Motor neuron (in vitro differentiated cells): Measurements from ENCODE around the gene TAF4B. TPM values are rescaled to one million over a fixed set of nuclear protein-coding genes. Genes with fewer than 3 reads are reported as not detected.
"Not testable (repeated sequence)": the region's sequence is repeated elsewhere in the genome, so short reads cannot be mapped to it uniquely, and the experiment has no call there.

Experiments
- ATAC-seq, 8 experiments: fragments of 200-7000 bp; cut with Tn5 transposase; replicated peaks in 6 of 8; 2 replicates each; pipeline ENCODE4 v1.8.0; 2021; ENCODE audit warnings: mild to moderate bottlenecking in 8 of 8, moderate library complexity in 8 of 8
- H3K27ac ChIP-seq, 2 donors: fragments of 250-450 bp; sonication (Bioruptor Pico); 2 replicates each; pipeline ENCODE4 v1.9.0; 2021; ENCODE audit warnings: antibody characterized with exemption in 2 of 2, mild to moderate bottlenecking in 2 of 2, moderate library complexity in 1 of 2
- H3K4me1 ChIP-seq, 2 donors: fragments of 250-450 bp; sonication (Bioruptor Pico); replicated peaks in 1 of 2; 2 replicates each; pipeline ENCODE4 v1.6.1; 2021; ENCODE audit warnings: antibody characterized with exemption in 2 of 2, mild to moderate bottlenecking in 2 of 2, moderate library complexity in 1 of 2
- H3K4me3 ChIP-seq, 5 donors: fragments of 250-450 bp; sonication (Bioruptor Pico); 2 replicates each; pipeline ENCODE4 v1.9.0; 2021; ENCODE audit warnings: antibody characterized with exemption in 5 of 5, mild to moderate bottlenecking in 5 of 5, moderate library complexity in 4 of 5
- WGBS, 10 experiments: fragments of 450-650 bp; shearing (Covaris generic); methylation state at CpG; one replicate each; pipeline ENCODE4 v1.0.0; 2022; 5-methylcytosine and 5-hydroxymethylcytosine counted together
- in situ Hi-C, 9 experiments: fragments of 400-800 bp; cut with MboI; loops; one replicate each; pipeline ENCODE4 v1.15.0; 2021; ENCODE audit warnings: low sequenced_read_pairs in 9 of 9, low pct_unique_long_range_greater_than_20kb in 2 of 9; ENCODE audit not compliant: unreplicated experiment in 9 of 9
- total RNA-seq, 8 experiments: library from RNA; unstranded; fragments of 300-600 nt; gene quantifications; 2 replicates each; pipeline versions ENCODE4 v1.2.3 to v1.2.4, GENCODE V29; 2022

TAF4B gene
- total RNA-seq, 8 experiments from 2014 or later: 2.0 to 12.3 (median 3.3) TPM

DNA sequence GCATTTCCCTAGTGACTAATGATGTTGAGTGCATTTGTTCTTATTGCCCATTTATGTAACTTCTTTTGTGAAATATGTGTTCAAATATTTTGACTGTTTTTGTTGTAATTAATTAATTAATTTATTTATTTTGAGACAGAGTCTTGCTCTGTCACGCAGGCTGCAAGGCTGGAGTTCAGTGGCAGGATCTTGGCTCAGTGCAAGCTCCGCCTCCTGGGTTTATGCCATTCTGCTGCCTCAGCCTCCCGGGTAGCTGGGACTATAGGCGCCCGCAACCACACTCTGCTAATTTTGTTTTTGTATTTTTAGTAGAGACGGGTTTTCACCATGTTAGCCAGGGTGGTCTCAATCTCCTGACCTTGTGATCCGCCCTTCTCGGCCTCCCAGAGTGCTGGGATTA lies 71.9 kb downstream of the TAF4B start:
- in situ Hi-C loops: no loop called here
- Histone ChIP-seq H3K27ac (no peak overlapping the region), H3K4me3 (no peak overlapping the region), H3K4me1 (peaks cover 0 to 7% of the 10 kb centered on the region in 2 donors)
- no peak for ATAC-seq
- 83 to 100% (median 98%) methylated on average over 1 to 6 of the region's 8 CpGs; no CpG with 5 or more reads in 4 of the 10 experiments for WGBS, 10 experiments

DNA sequence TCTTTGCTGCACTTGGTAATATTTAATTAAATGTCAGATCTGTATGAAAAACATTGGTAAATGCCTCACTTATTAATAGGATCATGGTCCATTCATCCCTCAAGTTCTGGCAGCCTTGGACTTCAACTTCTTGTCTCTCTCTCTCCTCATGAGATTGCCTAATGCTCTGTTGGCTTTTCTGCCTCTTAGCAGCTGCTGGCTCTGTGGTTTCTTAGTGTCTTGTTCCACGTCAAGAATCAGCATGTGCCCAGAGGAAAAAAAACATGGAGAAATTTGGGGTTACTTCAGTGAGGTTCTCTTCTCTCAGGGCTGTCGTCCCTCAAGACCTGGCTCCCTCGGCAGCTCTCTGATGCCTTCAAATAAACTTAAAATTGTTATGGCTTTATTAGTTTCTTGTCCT lies 75.4 kb downstream of the TAF4B start:
- Histone ChIP-seq H3K27ac (no peak overlapping the region), H3K4me1 (no peaks in the 10 kb centered on the region), H3K4me3 (no peak overlapping the region)
- no peak for ATAC-seq
- in situ Hi-C loops: loop anchor here in 2 of 9 experiments (25.0 kb wide), 1 partner anchor 336 kb away; no protein-coding TSS in a partner anchor
- 50 to 94% (median 67%) methylated on average over 1 to 3 of the region's 3 CpGs; no CpG with 5 or more reads in 1 of the 10 experiments for WGBS, 10 experiments

DNA sequence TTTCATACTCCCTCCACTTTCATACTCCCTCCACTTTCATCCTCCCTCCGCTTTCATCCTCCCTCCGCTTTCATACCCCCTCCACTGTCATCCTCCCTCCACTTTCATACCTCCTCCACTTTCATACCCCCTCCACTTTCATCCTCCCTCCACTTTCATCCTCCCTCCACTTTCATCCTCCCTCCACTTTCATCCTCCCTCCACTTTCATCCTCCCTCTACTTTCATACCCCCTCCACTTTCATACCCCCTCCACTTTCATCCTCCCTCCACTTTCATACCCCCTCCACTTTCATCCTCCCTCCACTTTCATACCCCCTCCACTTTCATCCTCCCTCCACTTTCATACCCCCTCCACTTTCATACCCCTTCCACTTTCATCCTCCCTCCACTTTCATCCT lies 77.0 kb downstream of the TAF4B start:
- H3K27ac ChIP-seq, H3K4me3 ChIP-seq, H3K4me1 ChIP-seq, ATAC-seq: not testable (repeated sequence)
- in situ Hi-C loops: loop anchor here in 2 of 9 experiments (25.0 kb wide), 1 partner anchor 334 kb away; no protein-coding TSS in a partner anchor
- WGBS, 10 experiments: 93% methylated on average over 2 of the region's 2 CpGs; no CpG with 5 or more reads in 9 of the 10 experiments

DNA sequence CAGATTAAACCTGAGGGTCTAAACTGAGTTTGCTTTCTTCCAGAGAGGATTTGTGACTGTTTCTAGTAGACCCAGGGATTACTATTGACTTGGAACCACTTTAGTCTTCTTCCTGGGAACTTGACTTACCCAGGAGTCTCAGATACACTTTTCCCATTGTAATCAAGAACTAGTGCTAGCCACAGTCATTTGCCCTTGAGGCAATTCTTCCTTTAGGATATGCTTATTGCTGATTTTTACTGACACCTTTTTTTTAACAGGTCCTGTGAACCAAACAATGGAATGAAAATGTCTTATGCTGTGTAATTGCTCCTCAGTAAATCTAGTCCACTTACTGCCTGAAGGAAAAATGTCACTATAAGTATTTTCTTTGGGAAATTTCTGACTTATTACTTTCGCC lies 78.3 kb downstream of the TAF4B start:
- H3K4me1 ChIP-seq: no peaks in the 10 kb centered on the region
- H3K27ac ChIP-seq: no peak overlapping the region
- no peak for ATAC-seq
- WGBS, 10 experiments: 75 to 100% (median 100%) methylated on average over 1 of the region's 1 CpG; no CpG with 5 or more reads in 1 of the 10 experiments
- H3K4me3 ChIP-seq: no peak overlapping the region
- in situ Hi-C loops: loop anchor here in 2 of 9 experiments (25.0 kb wide), 1 partner anchor 333 kb away; no protein-coding TSS in a partner anchor

DNA sequence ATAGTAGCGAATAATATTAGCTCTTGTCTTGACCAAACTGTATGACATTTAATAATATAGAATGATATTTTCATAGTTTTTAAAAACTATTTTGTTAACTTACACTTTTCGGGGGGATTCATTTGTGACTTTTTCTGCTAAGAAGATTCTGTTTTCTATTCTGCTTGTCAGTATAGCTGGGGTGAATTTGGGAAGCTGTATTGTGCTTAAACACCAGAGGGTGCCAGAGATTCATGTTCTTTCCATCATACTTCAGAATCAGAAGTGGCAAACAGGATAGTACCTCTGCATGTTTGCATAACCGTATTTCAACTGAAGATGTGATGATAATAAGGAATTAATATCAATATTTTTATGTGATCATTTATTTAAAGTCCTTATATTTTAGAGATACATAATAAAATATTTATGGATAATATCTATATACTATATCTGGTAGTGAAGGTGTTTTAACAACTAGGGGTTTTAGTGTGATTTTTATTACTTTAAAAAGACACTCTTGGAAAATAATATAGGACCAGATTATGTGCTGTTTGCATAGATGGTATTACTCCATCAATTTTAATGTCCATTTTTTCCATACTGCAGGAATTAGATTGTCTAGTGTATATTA lies 81.0 kb downstream of the TAF4B start:
- 24 to 64% (median 38%) methylated on average over 2 to 3 of the region's 3 CpGs; no CpG with 5 or more reads in 2 of the 10 experiments for WGBS, 10 experiments
- in situ Hi-C loops: loop anchor here in 2 of 9 experiments (25.0 kb wide), 1 partner anchor 330 kb away; no protein-coding TSS in a partner anchor
- Histone ChIP-seq H3K27ac (no peak overlapping the region), H3K4me3 (no peak overlapping the region), H3K4me1 (peaks cover 2 to 3% of the 10 kb centered on the region in 2 donors)
- ATAC-seq: peak in 5 of 8 experiments; percentile 41 to 77 (median 64)

DNA sequence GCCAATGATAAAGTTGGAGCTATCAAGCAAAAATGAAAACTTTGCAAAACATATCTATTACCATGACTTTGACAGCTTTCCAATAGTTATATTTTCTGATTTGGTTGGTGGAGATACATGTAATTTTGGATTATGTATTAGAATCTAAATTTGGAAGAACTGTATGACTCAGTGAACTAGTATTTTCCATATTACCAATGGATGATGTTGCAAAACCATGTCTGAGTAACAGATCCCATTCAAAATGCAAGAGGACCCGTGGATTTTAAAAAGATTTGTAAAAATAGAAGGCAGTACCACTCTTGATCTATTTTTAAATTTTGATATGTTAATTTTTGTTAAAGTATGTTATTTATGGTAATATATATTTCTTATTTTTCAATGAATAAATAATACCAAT lies 83.0 kb downstream of the TAF4B start:
- WGBS, 10 experiments: 0 to 100% (median 75%) methylated on average over 1 of the region's 1 CpG; no CpG with 5 or more reads in 3 of the 10 experiments
- in situ Hi-C loops: loop anchor here in 2 of 9 experiments (25.0 kb wide), 1 partner anchor 328 kb away; no protein-coding TSS in a partner anchor
- Histone ChIP-seq H3K27ac (no peak overlapping the region), H3K4me3 (no peak overlapping the region), H3K4me1 (peaks cover 4 to 6% of the 10 kb centered on the region in 2 donors)
- peak in 2 of 8 experiments; percentile 71 to 75 for ATAC-seq

DNA sequence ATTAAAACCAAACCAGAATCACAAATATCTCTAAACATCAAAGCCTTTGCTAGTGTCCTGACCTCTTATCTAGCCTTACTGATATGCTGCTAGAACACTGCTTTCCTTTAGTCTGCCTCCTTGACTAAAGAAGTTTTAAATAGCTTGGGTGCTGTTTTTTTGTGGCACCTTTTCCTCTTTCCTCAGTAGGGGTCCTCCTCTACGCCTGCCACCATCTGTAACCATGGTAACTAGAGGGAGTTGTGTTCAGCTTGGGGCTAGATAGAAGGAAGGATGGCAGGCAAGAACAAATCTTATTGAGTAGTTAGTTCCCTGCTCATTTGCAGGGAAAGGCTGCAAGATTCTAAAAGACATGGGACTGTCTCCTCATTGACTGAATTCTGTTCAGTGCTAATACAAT lies 86.0 kb downstream of the TAF4B start:
- ATAC-seq: peak in 4 of 8 experiments; percentile 36 to 55 (median 45)
- in situ Hi-C loops: loop anchor here in 2 of 9 experiments (25.0 kb wide), 1 partner anchor 325 kb away; no protein-coding TSS in a partner anchor
- no peak overlapping the region for H3K27ac ChIP-seq
- peaks cover 4 to 6% of the 10 kb centered on the region in 2 donors for H3K4me1 ChIP-seq
- 20 to 100% (median 83%) methylated on average over 1 of the region's 1 CpG; no CpG with 5 or more reads in 5 of the 10 experiments for WGBS, 10 experiments
- H3K4me3 ChIP-seq: no peak overlapping the region

DNA sequence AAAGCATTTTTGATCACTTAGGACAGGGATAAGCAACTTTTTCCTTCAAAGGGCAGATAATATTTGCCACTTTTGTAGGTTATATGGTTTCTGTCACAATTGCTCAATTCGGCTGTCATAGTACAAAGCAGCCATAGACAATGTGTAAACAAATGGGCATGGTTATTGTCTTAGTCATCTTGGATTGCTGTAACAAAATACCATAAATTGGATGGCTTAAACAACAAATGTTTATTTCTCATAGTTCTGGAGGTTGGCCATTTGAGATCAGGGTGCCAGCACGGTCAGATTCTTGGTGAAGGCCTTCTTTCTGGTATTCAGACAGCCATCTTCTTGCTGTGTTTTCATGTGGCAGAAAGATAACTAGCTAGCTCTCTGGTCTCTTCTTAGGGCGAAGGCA lies 91.2 kb downstream of the TAF4B start:
- Histone ChIP-seq H3K4me1 (peaks cover under 1 to 5% of the 10 kb centered on the region in 2 donors), H3K27ac (no peak overlapping the region), H3K4me3 (no peak overlapping the region)
- no peak for ATAC-seq
- WGBS, 10 experiments: 80 to 100% (median 98%) methylated on average over 1 to 3 of the region's 3 CpGs; no CpG with 5 or more reads in 2 of the 10 experiments
- in situ Hi-C loops: loop anchor here in 2 of 9 experiments (25.0 kb wide), 1 partner anchor 320 kb away; no protein-coding TSS in a partner anchor

DNA sequence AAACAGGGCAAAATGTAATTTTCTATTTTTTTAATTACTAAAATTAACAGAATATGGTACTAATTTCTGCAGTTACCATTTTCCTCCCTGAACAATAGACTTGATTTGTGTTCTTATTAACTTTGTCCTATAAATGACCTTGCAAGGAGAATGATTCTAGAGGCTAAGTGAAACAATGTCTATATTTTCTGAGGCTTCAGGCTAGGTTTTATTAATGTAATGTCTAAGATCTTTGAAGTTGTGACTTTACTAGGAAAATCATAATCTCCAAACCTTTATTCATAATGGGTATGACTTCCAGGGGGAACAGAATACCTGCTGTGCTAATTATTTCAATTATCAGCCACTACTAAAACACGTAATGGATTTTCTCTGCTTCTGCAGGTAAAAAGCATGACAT lies 94.4 kb downstream of the TAF4B start:
- H3K27ac ChIP-seq: no peak overlapping the region
- no peak for ATAC-seq
- no peak overlapping the region for H3K4me3 ChIP-seq
- peaks cover 0 to 3% of the 10 kb centered on the region in 2 donors for H3K4me1 ChIP-seq
- in situ Hi-C loops: loop anchor here in 2 of 9 experiments (25.0 kb wide), 1 partner anchor 317 kb away; no protein-coding TSS in a partner anchor
- WGBS, 10 experiments: 83 to 100% (median 100%) methylated on average over 1 of the region's 1 CpG; no CpG with 5 or more reads in 2 of the 10 experiments

DNA sequence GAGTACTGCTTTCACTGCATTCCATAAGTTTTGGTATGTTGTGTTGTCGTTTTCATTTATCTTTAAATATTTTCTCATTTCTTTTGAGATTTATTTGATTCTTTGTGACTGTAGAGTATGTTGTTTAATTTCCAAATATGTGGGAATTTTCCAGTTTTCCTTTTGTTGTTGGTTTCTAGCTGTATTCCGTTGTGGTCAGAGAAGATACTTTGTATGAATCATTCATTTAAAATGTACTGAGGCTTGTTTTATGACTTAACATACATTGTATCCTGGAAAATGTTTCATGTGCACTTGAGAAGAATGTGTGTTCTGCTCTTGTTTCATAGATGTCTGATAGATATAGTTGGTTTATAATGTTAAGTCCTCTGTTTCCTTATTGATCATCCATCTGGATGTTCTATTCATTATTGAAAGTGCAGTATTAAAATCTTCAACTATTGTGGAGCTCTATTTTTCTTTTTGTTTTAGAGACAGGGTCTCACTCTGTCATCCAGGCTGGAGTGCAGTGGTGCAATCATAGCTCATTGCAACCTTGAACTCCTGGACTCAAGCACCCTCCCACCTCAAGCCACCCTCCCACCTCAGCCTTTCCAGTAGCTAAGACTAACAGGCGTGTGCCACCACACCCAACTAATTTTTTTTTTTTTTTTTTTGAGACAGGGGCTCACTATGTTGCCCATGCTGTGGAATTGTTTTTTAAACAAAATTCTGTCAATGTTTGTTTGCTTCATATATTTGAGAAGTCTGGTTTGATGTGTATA lies 96.8 kb downstream of the TAF4B start:
- peak in 1 of 8 experiments; percentile 37 for ATAC-seq
- in situ Hi-C loops: loop anchor here in 2 of 9 experiments (25.0 kb wide), 1 partner anchor 314 kb away; no protein-coding TSS in a partner anchor
- Histone ChIP-seq H3K27ac (no peak overlapping the region), H3K4me1 (peaks cover 0 to 3% of the 10 kb centered on the region in 2 donors), H3K4me3 (no peak overlapping the region)
- 41 to 100% (median 89%) methylated on average over 1 to 3 of the region's 3 CpGs for WGBS, 10 experiments

DNA sequence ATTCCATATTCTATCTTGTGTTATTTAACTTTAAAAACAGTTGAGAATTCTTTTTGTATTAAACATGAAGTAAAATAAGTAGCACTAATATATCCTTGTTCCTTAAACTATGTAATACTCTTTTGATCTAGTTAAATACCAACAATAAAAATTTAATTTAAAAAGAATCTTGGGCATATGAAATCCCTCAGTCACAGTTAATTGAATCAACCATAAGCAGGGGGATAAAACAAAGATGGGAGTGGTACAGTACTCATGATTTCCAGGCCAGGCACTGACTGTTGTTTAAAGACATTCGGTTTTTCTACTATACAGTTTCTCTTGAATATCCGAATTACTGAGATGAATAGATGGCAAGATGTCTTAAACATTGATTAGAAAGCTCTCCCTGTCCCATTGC lies 99.5 kb downstream of the TAF4B start:
- WGBS, 10 experiments: 40 to 100% (median 93%) methylated on average over 1 to 2 of the region's 2 CpGs
- no peak overlapping the region for H3K4me3 ChIP-seq
- no peak for ATAC-seq
- no peaks in the 10 kb centered on the region for H3K4me1 ChIP-seq
- no peak overlapping the region for H3K27ac ChIP-seq
- in situ Hi-C loops: no loop called here

DNA sequence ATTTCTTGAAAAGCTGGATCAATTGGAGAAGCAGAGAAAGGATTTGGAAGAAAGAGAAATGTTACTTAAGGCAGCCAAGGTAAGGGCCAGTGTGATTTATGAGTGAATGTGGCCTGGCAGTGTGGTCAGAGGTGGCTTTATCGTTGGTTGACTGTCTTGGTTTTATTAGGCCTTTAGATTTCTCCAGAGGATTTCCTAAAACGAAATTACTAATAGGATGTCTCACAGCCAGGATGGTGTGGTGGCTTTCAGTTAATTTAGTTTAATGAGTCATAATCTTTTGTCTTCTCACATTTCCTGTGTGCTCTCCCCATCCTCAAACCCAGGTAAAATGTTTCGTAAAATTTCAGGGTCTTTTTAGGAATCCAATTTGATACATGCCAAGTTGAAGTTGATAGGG lies 100.8 kb downstream of the TAF4B start:
- WGBS, 10 experiments: 53 to 100% (median 90%) methylated on average over 1 to 3 of the region's 3 CpGs; no CpG with 5 or more reads in 2 of the 10 experiments
- Histone ChIP-seq H3K27ac (no peak overlapping the region), H3K4me3 (no peak overlapping the region), H3K4me1 (no peaks in the 10 kb centered on the region)
- in situ Hi-C loops: no loop called here
- ATAC-seq: no peak

DNA sequence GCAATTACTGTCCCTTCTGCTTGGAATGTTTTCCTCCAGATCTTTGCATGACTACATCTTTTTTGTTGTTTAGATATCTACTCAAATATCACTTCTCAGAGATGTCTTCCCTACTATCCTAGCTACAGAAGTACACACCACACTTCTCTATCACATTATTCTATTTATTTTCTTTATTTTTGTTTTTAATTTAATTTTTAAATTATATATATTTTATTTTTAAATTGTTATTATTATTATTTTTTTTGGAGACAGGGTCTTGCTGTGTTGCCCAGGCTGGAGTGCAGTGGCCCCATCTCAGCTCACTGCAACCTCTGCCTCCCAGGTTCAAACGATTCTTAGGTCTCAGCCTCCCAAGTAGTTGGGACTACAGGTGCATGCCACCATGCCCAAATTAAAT lies 106.7 kb downstream of the TAF4B start:
- H3K4me1 ChIP-seq: peaks cover 14 to 27% of the 10 kb centered on the region in 2 donors
- H3K4me3 ChIP-seq: no peak overlapping the region
- in situ Hi-C loops: no loop called here
- no peak overlapping the region for H3K27ac ChIP-seq
- WGBS, 10 experiments: 91 to 100% (median 100%) methylated on average over 1 of the region's 1 CpG; no CpG with 5 or more reads in 5 of the 10 experiments
- no peak for ATAC-seq
